Transverse colon (tissue), 4 donors: Measurements from ENCODE around the gene LRRC17. TPM values are rescaled to one million over a fixed set of nuclear protein-coding genes. Genes with fewer than 3 reads are reported as not detected.
A peak's percentile ranks its signal among the peaks of the same experiment; 100 is the strongest.

ENCODE experiments used
- DNase-seq: peaks from one replicate; pipeline ENCODE4 v3.0.0-alpha.2; 2019
- H3K27ac ChIP-seq, 4 donors: fragments of 200-600 bp; sonication (generic); 2 replicates each; pipeline ENCODE4 v1.5.1; 2016 to 2018; ENCODE audit warnings: inconsistent platforms in 4 of 4
- H3K27me3 ChIP-seq: fragments of 200-600 bp; sonication (generic); 2 replicates; pipeline ENCODE4 v1.5.1; 2017; ENCODE audit warnings: inconsistent platforms
- H3K36me3 ChIP-seq, 4 donors: fragments of 200-600 bp; sonication (generic); 2 replicates each; pipeline ENCODE4 v1.5.1; 2017 to 2019; ENCODE audit warnings: inconsistent platforms in 4 of 4
- H3K4me1 ChIP-seq, 4 donors: fragments of 200-600 bp; sonication (generic); 2 replicates each; pipeline ENCODE4 v1.5.1; 2017 to 2020; ENCODE audit warnings: inconsistent platforms in 4 of 4
- H3K4me3 ChIP-seq, 4 donors: fragments of 200-600 bp; sonication (generic); 1 replicate in 1 of 4; 2 replicates in 3 of 4; pipeline versions ENCODE4 v1.5.1 to v1.6.1; 2017 to 2019; ENCODE audit warnings: inconsistent platforms in 4 of 4
- H3K9me3 ChIP-seq, 2 donors: fragments of 200-600 bp; sonication (generic); 2 replicates each; pipeline ENCODE4 v1.5.1; 2017 to 2019; ENCODE audit warnings: inconsistent platforms in 2 of 2
- CTCF ChIP-seq, 5 experiments: fragments of 200-600 bp in 3 of 5; fragments of 450-650 bp in 2 of 5; sonication (generic) in 3 of 5; IDR thresholded peaks; 1 replicate in 2 of 5; 2 replicates in 3 of 5; pipeline ENCODE4 v1.5.1; 2016 to 2017; ENCODE audit warnings: antibody characterized with exemption in 5 of 5, inconsistent platforms in 3 of 5, mild to moderate bottlenecking in 2 of 5, moderate library complexity in 1 of 5
- EP300 ChIP-seq: sonication (generic); formaldehyde crosslinking; IDR thresholded peaks from one replicate; pipeline ENCODE4 v1.6.1; 2017; ENCODE audit warnings: antibody characterized with exemption, low read depth
- WGBS, 2 donors: methylation state at CpG; one replicate each; pipeline ENCODE4 v1.1.5; 2018; ENCODE audit warnings: low coverage in 1 of 2; 5-methylcytosine and 5-hydroxymethylcytosine counted together
- in situ Hi-C, 4 donors: fragments of 200-750 bp; cut with MboI; loops; one replicate each; pipeline versions ENCODE4 v1.15.0 to v1.15.1; 2017; ENCODE audit warnings: low sequenced_read_pairs in 3 of 4, low pct_ligation_motif_present in 1 of 4, low pct_unique_long_range_greater_than_20kb in 1 of 4
- intact Hi-C: fragments of 100-400 bp; cut with DNase I; formaldehyde crosslinking; loops from one replicate; pipeline ENCODE4 v1.15.1; 2023; ENCODE audit warnings: low total_unique reads
- total RNA-seq, 4 donors: library from RNA; depleted of rRNA; stranded (reverse); fragments of >200 nt; gene quantifications; one replicate each; pipeline ENCODE4 v1.1.0, GENCODE V29; 2016

LRRC17 gene
- total RNA-seq, 4 donors from 2014 or later: 1.4 to 5.8 (median 2.2) TPM; not detected in 1

DNA sequence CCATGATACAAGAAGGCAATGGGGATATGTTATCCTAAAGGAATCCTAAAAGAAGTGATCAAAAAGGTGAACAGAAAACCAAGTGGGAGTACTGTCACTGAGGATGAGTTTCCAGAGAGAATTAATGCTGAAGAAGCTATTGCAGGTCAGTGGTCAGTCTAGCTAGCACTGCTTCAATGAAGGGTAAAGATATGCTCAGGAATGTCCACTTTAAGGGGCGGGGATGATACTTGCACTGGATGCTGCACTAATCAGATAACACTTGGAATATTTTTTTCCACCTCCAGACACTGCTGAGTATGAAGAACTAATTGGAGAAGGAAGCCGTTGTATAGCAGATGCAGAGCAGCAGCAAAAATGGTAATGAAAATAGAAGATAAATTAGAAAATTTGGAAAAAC, 75.3 kb downstream of the LRRC17 start:
- in situ Hi-C loops (no loop called here), intact Hi-C loops (no loop called here)
- H3K27me3 ChIP-seq: no peaks in the 10 kb centered on the region
- no peaks in the 10 kb centered on the region for H3K36me3 ChIP-seq
- no peaks in the 10 kb centered on the region for H3K9me3 ChIP-seq
- peaks cover 10 to 28% (median 18%) of the 10 kb centered on the region in 4 donors for H3K4me1 ChIP-seq
- no peak for TF ChIP-seq CTCF (IDR thresholded peaks at IDR 0.05)
- H3K27ac ChIP-seq: no peak overlapping the region
- no peak for DNase-seq
- WGBS, 2 donors: 94 to 100% methylated on average over 1 to 2 of the region's 2 CpGs
- no peak overlapping the region for H3K4me3 ChIP-seq

- TF ChIP-seq CTCF (IDR thresholded peaks at IDR 0.05): no peak
- no peak for DNase-seq
- Histone ChIP-seq H3K36me3 (no peaks in the 10 kb centered on the region), H3K27ac (no peak overlapping the region), H3K9me3 (no peaks in the 10 kb centered on the region), H3K27me3 (no peaks in the 10 kb centered on the region), H3K4me3 (no peak overlapping the region), H3K4me1 (peaks cover 14 to 37% (median 19%) of the 10 kb centered on the region in 4 donors)
- in situ Hi-C loops: no loop called here
- intact Hi-C loops: no loop called here
- whole genome bisulfite sequencing, 2 donors: 58 to 76% methylated on average over 4 to 6 of the region's 6 CpGs
These were observed 76.1 kb downstream of the LRRC17 start for GRCh38 chr7:102988631-102989560.

DNA sequence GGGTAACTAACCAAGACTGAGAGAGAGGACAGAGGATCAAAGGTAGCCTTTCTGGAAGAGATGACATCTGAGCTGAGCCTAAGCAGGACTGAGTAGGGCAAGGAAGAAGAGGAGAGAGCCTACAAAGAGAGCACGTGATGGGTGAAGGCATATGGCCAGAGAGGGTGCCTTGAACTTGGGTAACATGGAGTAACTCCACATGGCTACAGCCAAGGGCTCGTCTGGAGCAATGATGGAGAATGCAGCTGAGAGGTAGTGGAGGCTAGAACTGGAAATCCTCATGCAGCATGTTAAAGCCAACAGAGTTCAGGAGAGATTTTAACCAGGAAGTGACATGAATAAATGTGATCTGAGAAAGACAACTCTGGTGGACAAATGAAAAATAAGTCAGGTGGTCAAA, 77.8 kb downstream of the LRRC17 start:
- no peak overlapping the region for H3K27ac ChIP-seq

GRCh38 chr7:102991077-102991539, 78.3 kb downstream of the LRRC17 start:
- no peaks in the 10 kb centered on the region for H3K27me3 ChIP-seq
- intact Hi-C loops: no loop called here
- DNase-seq: no peak
- peaks cover 14 to 38% (median 19%) of the 10 kb centered on the region in 4 donors for H3K4me1 ChIP-seq
- H3K36me3 ChIP-seq: no peaks in the 10 kb centered on the region
- peak overlapping the region; percentile 48 to 78 (median 74) for H3K27ac ChIP-seq
- H3K9me3 ChIP-seq: no peaks in the 10 kb centered on the region
- TF ChIP-seq EP300: no peak
- TF ChIP-seq CTCF (IDR thresholded peaks at IDR 0.05): no peak
- in situ Hi-C loops: no loop called here
- no peak overlapping the region for H3K4me3 ChIP-seq

More for the DNA sequence above, 77.8 kb downstream of the LRRC17 start:
- H3K4me3 ChIP-seq: no peak overlapping the region
- no peak for TF ChIP-seq EP300
- peaks cover 14 to 38% (median 19%) of the 10 kb centered on the region in 4 donors for H3K4me1 ChIP-seq
- in situ Hi-C loops (no loop called here), intact Hi-C loops (no loop called here)
- H3K27me3 ChIP-seq: no peaks in the 10 kb centered on the region
- no peaks in the 10 kb centered on the region for H3K9me3 ChIP-seq
- DNase-seq: no peak
- H3K36me3 ChIP-seq: no peaks in the 10 kb centered on the region
- WGBS, 2 donors: 83 to 100% methylated on average over 1 to 2 of the region's 2 CpGs
